K562 (cell line): ENCODE data around the gene SLK.

ENCODE experiments used
- CHD2 ChIP-seq: IDR thresholded peaks from 2 replicates; pipeline ENCODE4 v1.6.1; 2011; ENCODE audit warnings: low read depth, low read length
- MEIS2 ChIP-seq: fragments of 450-650 bp; IDR thresholded peaks from 2 replicates; pipeline ENCODE4 v1.6.1; 2014; ENCODE audit warnings: mild to moderate bottlenecking; ENCODE audit not compliant: partially characterized antibody
- ZBTB1 ChIP-seq: sonication (generic); formaldehyde crosslinking; IDR thresholded peaks from 2 replicates; pipeline ENCODE4 v1.8.1; 2023; ENCODE audit warnings: missing genetic modification reagents, low read depth, mild to moderate bottlenecking, borderline replicate concordance
- ZSCAN29 ChIP-seq: fragments of 450-650 bp; IDR thresholded peaks from 2 replicates; pipeline ENCODE4 v1.6.1; 2017
- TF ChIP-seq, protein P1 (sequence below): conservative IDR thresholded peaks from 2 replicates; pipeline ENCODE4 v1.6.1; 2011; ENCODE audit warnings: low read depth, mild to moderate bottlenecking, low read length; ENCODE audit not compliant: control insufficient read depth
- TF ChIP-seq, protein P2 (sequence below), 2 experiments: fragments of 450-650 bp in 1 of 2; sonication (generic) in 1 of 2; formaldehyde crosslinking in 1 of 2; IDR thresholded peaks in 1 of 2; conservative IDR thresholded peaks in 1 of 2; 2 replicates each; pipeline versions ENCODE4 v1.6.1 to v1.8.1; 2016 to 2023; ENCODE audit warnings: mild to moderate bottlenecking in 2 of 2, moderate library complexity in 2 of 2, inconsistent platforms in 1 of 2, missing genetic modification reagents in 1 of 2
- TF ChIP-seq, protein P3 (sequence below): fragments of 450-650 bp; formaldehyde crosslinking; IDR thresholded peaks from 2 replicates; pipeline ENCODE4 v1.4.0; 2020; ENCODE audit warnings: mild to moderate bottlenecking, moderate library complexity

DNA sequence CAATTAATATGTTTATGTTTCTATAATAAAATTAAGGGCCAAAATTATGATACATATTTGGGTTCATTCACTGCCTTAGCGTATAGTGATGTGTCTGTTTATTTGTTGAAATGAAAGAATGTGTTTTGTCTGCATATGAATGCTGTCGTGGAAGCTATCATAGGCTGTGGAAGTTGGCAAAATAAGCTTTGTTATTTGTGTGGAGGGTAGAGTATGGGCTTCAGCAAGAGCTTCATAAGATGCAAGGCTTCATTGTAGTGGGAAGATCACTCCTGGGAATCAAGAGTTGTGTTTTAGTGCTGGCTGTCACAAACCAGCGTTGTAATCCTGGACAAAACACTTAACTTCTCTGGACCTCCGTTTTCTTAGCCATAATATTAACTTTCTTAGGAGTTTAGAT lies 2.5 kb downstream of the SLK start:
- TF ChIP-seq, protein P1, sequence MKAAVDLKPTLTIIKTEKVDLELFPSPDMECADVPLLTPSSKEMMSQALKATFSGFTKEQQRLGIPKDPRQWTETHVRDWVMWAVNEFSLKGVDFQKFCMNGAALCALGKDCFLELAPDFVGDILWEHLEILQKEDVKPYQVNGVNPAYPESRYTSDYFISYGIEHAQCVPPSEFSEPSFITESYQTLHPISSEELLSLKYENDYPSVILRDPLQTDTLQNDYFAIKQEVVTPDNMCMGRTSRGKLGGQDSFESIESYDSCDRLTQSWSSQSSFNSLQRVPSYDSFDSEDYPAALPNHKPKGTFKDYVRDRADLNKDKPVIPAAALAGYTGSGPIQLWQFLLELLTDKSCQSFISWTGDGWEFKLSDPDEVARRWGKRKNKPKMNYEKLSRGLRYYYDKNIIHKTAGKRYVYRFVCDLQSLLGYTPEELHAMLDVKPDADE, result no peak
- TF ChIP-seq ZBTB1 (CRISPR knock-in tag), result no peak
- TF ChIP-seq ZSCAN29, result no peak
- TF ChIP-seq, protein P2, sequence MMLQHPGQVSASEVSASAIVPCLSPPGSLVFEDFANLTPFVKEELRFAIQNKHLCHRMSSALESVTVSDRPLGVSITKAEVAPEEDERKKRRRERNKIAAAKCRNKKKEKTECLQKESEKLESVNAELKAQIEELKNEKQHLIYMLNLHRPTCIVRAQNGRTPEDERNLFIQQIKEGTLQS (IDR thresholded peaks at IDR 0.05), result no peak
- TF ChIP-seq, protein P2 (CRISPR knock-in tag; conservative IDR thresholded peaks at IDR 0.05), result no peak
- TF ChIP-seq, protein P3, sequence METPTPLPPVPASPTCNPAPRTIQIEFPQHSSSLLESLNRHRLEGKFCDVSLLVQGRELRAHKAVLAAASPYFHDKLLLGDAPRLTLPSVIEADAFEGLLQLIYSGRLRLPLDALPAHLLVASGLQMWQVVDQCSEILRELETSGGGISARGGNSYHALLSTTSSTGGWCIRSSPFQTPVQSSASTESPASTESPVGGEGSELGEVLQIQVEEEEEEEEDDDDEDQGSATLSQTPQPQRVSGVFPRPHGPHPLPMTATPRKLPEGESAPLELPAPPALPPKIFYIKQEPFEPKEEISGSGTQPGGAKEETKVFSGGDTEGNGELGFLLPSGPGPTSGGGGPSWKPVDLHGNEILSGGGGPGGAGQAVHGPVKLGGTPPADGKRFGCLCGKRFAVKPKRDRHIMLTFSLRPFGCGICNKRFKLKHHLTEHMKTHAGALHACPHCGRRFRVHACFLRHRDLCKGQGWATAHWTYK (CRISPR knock-in tag), result no peak
- no peak for TF ChIP-seq MEIS2
- TF ChIP-seq CHD2, result no peak
